CD4-positive, alpha-beta T cell treated with Interleukin-15 for 1 hour (primary cell): ENCODE data around the gene TSPOAP1.

Experiments
- DNase-seq: peaks from one replicate; pipeline ENCODE4 v3.0.0-alpha.2; 2020

Gene TSPOAP1

DNA sequence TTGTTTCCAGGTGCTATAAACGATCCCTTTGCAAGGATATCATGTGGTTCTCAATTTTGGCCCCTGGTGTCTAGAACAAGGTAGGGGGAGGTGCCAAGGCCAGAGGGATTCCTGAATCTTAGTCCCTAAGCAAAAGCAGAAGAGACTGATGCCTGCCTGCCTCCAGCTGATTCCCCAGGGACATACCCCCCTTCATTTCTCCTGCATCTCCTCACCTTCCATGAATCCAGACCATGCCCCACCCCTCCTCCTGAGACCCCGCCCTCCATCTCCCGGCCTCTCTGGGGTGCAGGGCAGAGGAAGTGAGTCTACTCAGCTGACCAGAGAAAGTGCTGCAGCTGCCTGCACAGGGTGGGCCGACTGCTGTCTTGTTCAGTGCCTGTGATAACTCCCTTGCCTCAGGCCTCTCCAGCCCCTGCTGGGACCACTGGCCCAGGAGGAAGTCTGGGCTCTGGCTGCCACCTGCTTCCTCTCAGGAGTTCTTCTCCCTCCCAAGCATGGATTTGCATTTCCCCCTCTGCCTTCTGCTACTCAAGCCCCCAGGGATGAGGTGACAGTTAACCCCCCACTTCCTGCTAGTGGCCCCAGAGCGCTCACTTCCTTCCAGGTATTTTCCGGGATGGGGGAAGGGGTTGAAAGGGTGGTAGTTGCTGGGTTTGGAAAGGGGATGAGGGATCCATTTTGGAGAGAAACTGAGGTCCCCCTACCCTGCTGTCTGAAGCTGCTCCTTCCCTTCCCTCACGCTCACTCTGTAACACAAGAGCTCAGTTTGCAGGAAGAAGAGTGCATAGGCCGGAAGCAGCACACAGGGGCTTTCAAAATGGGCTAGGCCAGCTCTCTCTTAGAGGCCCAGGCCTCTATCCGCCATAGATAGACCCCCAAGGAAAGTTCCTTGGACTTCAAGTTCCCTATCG is 10.5 kb upstream of the TSPOAP1 start:
- peak; percentile 76 for DNase-seq

DNA sequence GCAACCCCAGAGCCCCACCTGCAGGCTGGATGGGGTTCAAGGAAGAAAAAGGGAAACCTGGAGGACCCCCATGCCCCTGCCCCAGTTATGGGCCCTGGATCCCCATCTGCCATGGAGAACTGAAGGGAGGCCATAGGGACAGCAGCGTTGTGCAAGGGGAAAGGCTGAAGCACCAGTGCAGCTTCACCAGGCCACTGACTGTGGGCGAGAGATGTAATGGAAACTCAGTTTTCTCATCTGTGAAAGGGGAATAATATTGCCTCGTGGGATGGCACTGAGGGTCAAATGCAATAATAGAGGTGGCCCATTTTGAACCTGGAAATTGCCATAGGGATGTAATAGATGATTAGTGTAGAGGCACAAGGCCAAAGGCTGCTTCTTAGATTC is 9.9 kb upstream of the TSPOAP1 start:
- DNase-seq, result no peak

DNA sequence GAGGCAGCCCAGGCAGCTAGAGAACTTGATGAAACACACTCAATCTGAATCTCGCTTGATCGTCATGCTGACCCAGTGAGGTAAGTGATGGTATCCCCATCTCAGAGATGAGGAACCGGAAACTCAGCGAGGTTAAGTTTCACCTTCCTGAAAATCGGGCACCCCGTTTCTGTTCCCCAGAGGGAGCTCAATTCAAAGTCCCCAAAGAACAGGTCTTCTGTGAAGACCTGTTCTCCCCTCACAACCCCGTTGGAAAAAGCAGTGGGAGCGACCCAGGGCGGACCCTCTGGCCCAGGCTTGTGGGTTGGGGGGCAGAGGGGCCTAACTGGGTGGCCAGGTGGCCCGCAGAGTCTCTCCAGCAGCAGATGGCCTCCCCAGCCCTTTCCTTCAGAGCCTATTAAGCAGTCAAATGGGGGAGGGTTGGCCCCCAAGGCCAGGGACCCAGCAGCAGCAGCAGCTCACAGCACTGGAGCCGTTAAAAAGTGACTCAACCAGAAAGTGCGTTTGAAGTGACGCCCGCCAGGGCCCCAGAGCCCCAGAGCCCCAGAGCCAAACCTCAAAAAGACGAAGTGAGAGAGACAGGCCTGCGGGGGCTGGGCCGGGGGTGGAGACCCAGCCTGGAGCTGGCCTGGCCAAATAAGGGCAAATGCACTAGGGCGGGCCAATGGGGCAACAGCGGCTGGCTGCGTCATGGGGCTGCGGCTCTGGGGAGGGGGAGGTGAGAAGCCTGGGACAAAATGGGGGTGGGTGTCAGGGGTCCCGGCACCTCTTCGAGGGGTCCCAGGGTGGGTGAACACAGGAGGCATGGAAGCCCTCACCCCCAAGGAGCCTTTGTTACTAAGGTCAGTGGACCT is 9.2 kb upstream of the TSPOAP1 start:
- peak; percentile 95 for DNase-seq

DNA sequence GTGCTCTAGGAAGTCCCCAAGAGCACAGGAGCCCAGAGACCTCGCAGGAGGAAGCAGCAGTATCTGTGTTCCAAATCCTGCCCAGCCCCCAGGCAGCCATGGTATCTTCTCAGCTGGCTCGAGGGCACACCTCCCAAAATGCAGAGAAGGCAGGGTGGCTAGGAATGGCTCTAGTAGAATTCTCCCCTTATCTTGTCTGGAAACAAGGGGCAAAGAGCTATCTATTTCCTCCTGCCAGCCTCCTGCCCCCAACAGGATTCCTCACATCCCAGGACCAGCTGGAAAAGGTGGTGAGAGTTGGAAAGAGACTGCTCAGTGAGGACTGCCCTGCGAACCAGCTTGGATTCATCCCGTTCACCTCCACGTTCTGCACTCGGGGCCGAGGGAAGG is 8.6 kb upstream of the TSPOAP1 start:
- DNase-seq, result peak; percentile 78

- no peak for DNase-seq
These were observed 8.0 kb upstream of the TSPOAP1 start for GRCh38 chr17:58336456-58337209.

GRCh38 chr17:58335779-58336455 is 7.3 kb upstream of the TSPOAP1 start:
- DNase-seq, result peak; percentile 79

- no peak for DNase-seq
These were observed 6.6 kb upstream of the TSPOAP1 start for GRCh38 chr17:58335061-58335731.

DNA sequence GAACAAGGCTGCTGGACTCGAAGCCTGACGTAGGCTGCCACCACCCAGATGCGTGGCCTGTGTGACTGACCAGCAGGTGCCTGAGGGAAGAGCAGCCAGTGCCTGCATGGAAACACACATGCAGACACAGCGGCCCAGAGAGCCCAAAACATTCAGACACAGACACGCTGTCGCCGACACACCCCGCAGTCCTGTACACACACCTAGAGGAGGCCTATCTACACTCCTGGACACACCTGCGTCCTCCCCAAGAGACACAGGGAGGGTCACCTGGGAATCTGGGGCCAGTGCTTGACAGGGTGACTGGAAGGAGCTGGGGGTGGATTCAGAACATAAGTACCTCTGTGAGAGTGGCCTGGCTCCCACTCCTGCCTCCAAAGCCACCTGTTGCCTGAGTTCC is 6.1 kb upstream of the TSPOAP1 start:
- DNase-seq, result no peak

GRCh38 chr17:58334256-58334655 is 5.7 kb upstream of the TSPOAP1 start:
- DNase-seq, result no peak

- no peak for DNase-seq
These were observed 5.2 kb upstream of the TSPOAP1 start for GRCh38 chr17:58333736-58334207.

GRCh38 chr17:58332778-58333735 is 4.5 kb upstream of the TSPOAP1 start:
- DNase-seq, result no peak

- peak; percentile 93 for DNase-seq
These were observed 3.5 kb upstream of the TSPOAP1 start for GRCh38 chr17:58331815-58332777.

DNA sequence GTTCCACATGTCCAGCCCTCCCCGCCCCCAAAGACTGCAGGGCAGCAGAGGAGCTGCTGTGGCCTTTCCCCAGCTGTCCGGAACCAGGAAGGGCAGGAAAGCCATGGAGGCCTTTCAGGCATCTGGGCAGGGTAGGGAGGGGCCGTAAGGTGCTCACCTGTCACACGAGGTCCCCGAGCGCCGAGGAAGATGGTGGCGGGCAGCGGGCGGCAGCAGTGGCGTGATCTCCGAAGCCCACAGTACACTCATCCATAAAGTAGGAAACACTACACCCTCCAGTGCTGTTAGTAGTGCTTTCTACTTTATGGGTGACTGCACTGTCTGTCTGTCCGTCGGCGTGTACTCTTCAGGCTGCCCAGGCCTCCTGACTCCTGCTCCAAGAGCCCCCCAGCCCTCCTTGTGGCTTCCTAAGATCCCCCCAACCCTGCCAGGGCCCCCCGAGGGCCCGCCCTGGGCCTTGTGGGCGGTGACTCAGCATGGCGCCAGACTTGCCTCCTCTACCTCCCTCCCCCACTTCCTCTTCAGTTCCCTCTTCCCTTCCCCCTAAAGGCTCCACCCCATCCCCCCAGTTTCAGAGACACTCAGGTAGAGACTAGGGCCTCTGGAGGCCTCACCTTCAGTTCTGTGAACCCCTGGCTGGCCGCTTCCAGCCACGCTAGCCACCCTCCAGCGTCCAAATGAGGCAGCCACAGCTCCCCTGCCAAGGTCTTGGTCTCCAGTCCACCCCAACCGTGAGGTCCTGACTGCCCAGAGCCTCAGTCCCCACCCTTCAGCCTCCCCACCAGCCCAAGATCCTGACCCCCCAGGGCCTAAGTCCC is 2.6 kb upstream of the TSPOAP1 start:
- peak; percentile 84 for DNase-seq

DNA sequence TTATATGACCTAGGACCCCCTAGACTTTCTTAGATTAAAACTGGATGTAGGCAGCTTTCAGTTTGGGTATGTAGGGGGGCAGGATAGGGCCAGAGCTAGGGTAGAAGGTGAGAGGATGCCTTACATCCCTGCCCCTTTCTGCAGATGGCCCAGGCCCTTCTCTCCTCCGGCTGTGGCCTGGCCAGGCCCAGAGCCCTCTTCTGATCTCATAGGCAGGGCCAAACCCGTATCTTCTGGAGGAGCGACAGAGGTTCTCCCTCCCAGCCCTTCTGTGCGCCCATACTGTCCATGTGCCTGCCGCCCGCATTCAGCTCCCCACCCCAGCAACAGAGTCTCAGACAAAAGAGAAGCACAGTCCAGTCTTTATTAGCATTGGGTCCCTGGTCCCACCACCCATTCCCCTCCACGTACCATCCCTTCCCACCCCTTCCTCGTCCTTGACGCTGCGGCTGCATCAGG is 2.0 kb upstream of the TSPOAP1 start:
- no peak for DNase-seq

- peak; percentile 69 for DNase-seq
These were observed 1.4 kb upstream of the TSPOAP1 start for GRCh38 chr17:58329810-58330537.

GRCh38 chr17:58329035-58329809 is 627 bp upstream of the TSPOAP1 start:
- peak; percentile 89 for DNase-seq
